ENCODE data around the gene SNX32. TPM values are rescaled to one million over a fixed set of nuclear protein-coding genes. Genes with fewer than 3 reads are reported as not detected.

Gene SNX32
- total RNA-seq, 1 experiment from 2014 or later: not detected

GRCh38 chr11:65885808-65886536, 52.2 kb downstream of the SNX32 start:
- DNase-seq (ENCODE audit: low read depth, low spot score): no peak
- no peak overlapping the region for H3K27ac ChIP-seq (ENCODE audit: low read length)
- peaks cover 37% of the 10 kb centered on the region for H3K4me1 ChIP-seq (ENCODE audit: control insufficient read depth, insufficient read depth, low read length)
- no peaks in the 10 kb centered on the region for H3K27me3 ChIP-seq (ENCODE audit: control insufficient read depth, insufficient read depth, low read length)
- no peak for ATAC-seq
- no peaks in the 10 kb centered on the region for H3K9me3 ChIP-seq (ENCODE audit: control insufficient read depth, insufficient read depth, low read depth, low read length)
- TF ChIP-seq, protein P1, sequence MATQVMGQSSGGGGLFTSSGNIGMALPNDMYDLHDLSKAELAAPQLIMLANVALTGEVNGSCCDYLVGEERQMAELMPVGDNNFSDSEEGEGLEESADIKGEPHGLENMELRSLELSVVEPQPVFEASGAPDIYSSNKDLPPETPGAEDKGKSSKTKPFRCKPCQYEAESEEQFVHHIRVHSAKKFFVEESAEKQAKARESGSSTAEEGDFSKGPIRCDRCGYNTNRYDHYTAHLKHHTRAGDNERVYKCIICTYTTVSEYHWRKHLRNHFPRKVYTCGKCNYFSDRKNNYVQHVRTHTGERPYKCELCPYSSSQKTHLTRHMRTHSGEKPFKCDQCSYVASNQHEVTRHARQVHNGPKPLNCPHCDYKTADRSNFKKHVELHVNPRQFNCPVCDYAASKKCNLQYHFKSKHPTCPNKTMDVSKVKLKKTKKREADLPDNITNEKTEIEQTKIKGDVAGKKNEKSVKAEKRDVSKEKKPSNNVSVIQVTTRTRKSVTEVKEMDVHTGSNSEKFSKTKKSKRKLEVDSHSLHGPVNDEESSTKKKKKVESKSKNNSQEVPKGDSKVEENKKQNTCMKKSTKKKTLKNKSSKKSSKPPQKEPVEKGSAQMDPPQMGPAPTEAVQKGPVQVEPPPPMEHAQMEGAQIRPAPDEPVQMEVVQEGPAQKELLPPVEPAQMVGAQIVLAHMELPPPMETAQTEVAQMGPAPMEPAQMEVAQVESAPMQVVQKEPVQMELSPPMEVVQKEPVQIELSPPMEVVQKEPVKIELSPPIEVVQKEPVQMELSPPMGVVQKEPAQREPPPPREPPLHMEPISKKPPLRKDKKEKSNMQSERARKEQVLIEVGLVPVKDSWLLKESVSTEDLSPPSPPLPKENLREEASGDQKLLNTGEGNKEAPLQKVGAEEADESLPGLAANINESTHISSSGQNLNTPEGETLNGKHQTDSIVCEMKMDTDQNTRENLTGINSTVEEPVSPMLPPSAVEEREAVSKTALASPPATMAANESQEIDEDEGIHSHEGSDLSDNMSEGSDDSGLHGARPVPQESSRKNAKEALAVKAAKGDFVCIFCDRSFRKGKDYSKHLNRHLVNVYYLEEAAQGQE (IDR thresholded peaks at IDR 0.05; ENCODE audit: insufficient read depth in 1 of 2, low read depth in 2 of 2, low read length in 1 of 2): no peak
- TF ChIP-seq POLR2AphosphoS5 (IDR thresholded peaks at IDR 0.05; ENCODE audit: low read depth, low read length): no peak
- no peak for TF ChIP-seq SIN3A (IDR thresholded peaks at IDR 0.05; ENCODE audit: borderline replicate concordance, insufficient read depth, low read depth, low read length)
- no peak for TF ChIP-seq TCF7L2 (IDR thresholded peaks at IDR 0.05; ENCODE audit: low read depth, low read length)
- TF ChIP-seq CTCF (IDR thresholded peaks at IDR 0.05): no peak
- peaks cover 4% of the 10 kb centered on the region; the same call in 1 of the 2 replicates for H3K36me3 ChIP-seq (ENCODE audit: control insufficient read depth, insufficient read depth, low read length)
- BruUV-seq (replicated peaks): no TSS peak
- POLR2A ChIA-PET: interaction anchor here (1.0 kb wide), 1 partner anchor 26 kb away, joined by 4 read pairs; no protein-coding TSS in a partner anchor
- CTCF ChIA-PET: interaction anchor here (0.7 to 2.1 kb wide), 8 partner anchors 12 to 233 kb away, joined by 3 to 14 read pairs (median 5); partner anchors contain the start of gene MUS81
- no peak overlapping the region for H3K4me3 ChIP-seq (ENCODE audit: low read depth in 2 of 2, low read length in 2 of 2)
- intact Hi-C loops (cut with micrococcal nuclease; ENCODE audit: unreplicated experiment) (no loop called here), in situ Hi-C loops (cut with HindIII; ENCODE audit: low pct_unique_long_range_greater_than_20kb, low sequenced_read_pairs) (no loop called here)

- ChIA-PET CTCF (interaction anchor here (0.6 to 1.3 kb wide), 3 partner anchors 25 to 42 kb away, joined by 3 to 8 read pairs (median 4); no protein-coding TSS in a partner anchor), POLR2A (interaction anchor here (0.6 to 1.1 kb wide), 2 partner anchors 13 to 46 kb away, joined by 4 to 10 read pairs; no protein-coding TSS in a partner anchor)
- ATAC-seq: no peak
- peak overlapping the region; percentile 88 to 93 for H3K4me3 ChIP-seq (ENCODE audit: low read depth in 2 of 2, low read length in 2 of 2)
- BruUV-seq (replicated peaks): no TSS peak
- peaks cover 40% of the 10 kb centered on the region for H3K4me1 ChIP-seq (ENCODE audit: control insufficient read depth, insufficient read depth, low read length)
- TF ChIP-seq SIN3A (IDR thresholded peaks at IDR 0.05; ENCODE audit: borderline replicate concordance, insufficient read depth, low read depth, low read length): no peak
- no peak for TF ChIP-seq TCF7L2 (IDR thresholded peaks at IDR 0.05; ENCODE audit: low read depth, low read length)
- no peaks in the 10 kb centered on the region for H3K27me3 ChIP-seq (ENCODE audit: control insufficient read depth, insufficient read depth, low read length)
- H3K27ac ChIP-seq (ENCODE audit: low read length): peak overlapping the region; percentile 98
- H3K9me3 ChIP-seq (ENCODE audit: control insufficient read depth, insufficient read depth, low read depth, low read length): no peaks in the 10 kb centered on the region
- peaks cover 4% of the 10 kb centered on the region; the same call in 1 of the 2 replicates for H3K36me3 ChIP-seq (ENCODE audit: control insufficient read depth, insufficient read depth, low read length)
- intact Hi-C loops (cut with micrococcal nuclease; ENCODE audit: unreplicated experiment) (no loop called here), in situ Hi-C loops (cut with HindIII; ENCODE audit: low pct_unique_long_range_greater_than_20kb, low sequenced_read_pairs) (no loop called here)
- DNase-seq (ENCODE audit: low read depth, low spot score): no peak
Measured at GRCh38 chr11:65886826-65887722, 53.3 kb downstream of the SNX32 start.

Measured in Panc1 (cell line).